Skeletal muscle satellite cell (primary cell): Measurements from ENCODE around the gene PRKCZ.
"Not testable (repeated sequence)": the region's sequence is repeated elsewhere in the genome, so short reads cannot be mapped to it uniquely, and the experiment has no call there.

Source experiments
- H3K27me3 ChIP-seq: 2 replicates; pipeline ENCODE4 v1.7.0; 2013; ENCODE audit warnings: low read length; ENCODE audit not compliant: control insufficient read depth, insufficient read depth
- H3K36me3 ChIP-seq: 2 replicates; pipeline ENCODE4 v1.7.0; 2013; ENCODE audit warnings: mild to moderate bottlenecking, control low read depth, low read length; ENCODE audit not compliant: insufficient read depth
- H3K4me1 ChIP-seq: 2 replicates; pipeline ENCODE4 v1.7.0; 2013; ENCODE audit warnings: low read length; ENCODE audit not compliant: control insufficient read depth, insufficient read depth
- H3K4me2 ChIP-seq: 2 replicates; pipeline ENCODE4 v1.7.0; 2013; ENCODE audit warnings: mild to moderate bottlenecking, low read length
- H3K4me3 ChIP-seq: 2 replicates; pipeline ENCODE4 v1.7.0; 2013; ENCODE audit warnings: low read length
- H3K9ac ChIP-seq: 2 replicates; pipeline ENCODE4 v1.7.0; 2013; ENCODE audit warnings: mild to moderate bottlenecking, low read depth, low read length, moderate library complexity
- H3K9me3 ChIP-seq: replicated peaks from 2 replicates; pipeline ENCODE4 v1.7.0; 2013; ENCODE audit warnings: mild to moderate bottlenecking, control low read depth, low read length

PRKCZ gene

DNA sequence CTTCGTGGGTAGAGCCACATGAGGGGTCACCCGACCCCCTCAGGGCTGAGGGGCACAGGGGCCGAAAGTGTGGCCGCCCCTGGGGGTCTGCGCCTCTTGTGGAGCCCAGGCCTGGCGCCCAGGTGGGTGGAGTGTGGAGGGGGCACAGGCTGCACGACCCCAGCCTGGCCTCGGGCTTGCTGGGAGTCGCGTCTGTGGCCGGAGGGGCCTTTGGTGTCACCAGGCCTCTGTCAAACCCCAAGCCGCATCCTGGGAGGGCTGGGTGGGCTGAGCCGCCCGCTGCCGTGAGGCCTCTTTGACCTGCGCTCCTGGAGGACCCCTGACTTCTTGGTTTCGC, 83.6 kb downstream of the PRKCZ start:
- H3K36me3 ChIP-seq = no peaks in the 10 kb centered on the region
- peaks cover 15% of the 10 kb centered on the region for H3K4me1 ChIP-seq
- peak overlapping the region; percentile 56 for H3K9ac ChIP-seq
- peak overlapping the region; percentile 70 for H3K4me3 ChIP-seq
- H3K27me3 ChIP-seq = peaks cover 37% of the 10 kb centered on the region
- H3K9me3 ChIP-seq = no peaks in the 10 kb centered on the region
- H3K4me2 ChIP-seq = peak overlapping the region; percentile 94

DNA sequence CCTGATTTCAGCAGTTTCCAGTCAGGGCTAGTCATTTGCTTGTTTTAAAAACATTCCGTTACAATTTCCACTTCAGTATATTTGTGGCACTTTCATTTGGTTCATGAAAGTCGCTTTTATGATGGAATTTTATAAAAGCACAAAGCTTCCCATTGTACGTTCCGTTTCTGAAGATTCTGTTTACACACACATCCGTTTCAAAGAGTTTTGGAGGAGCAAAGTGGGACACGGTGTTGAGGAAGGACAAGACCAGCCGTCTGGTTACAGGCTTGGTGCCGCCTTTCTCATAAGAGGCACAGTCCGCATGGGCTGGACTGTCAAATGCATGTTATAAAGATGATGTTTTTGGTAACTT, 84.0 kb downstream of the PRKCZ start:
- no peak overlapping the region for H3K4me3 ChIP-seq
- peaks cover 15% of the 10 kb centered on the region for H3K4me1 ChIP-seq
- no peaks in the 10 kb centered on the region for H3K9me3 ChIP-seq
- H3K9ac ChIP-seq = no peak overlapping the region
- no peak overlapping the region for H3K4me2 ChIP-seq
- H3K27me3 ChIP-seq = peaks cover 37% of the 10 kb centered on the region
- H3K36me3 ChIP-seq = no peaks in the 10 kb centered on the region

DNA sequence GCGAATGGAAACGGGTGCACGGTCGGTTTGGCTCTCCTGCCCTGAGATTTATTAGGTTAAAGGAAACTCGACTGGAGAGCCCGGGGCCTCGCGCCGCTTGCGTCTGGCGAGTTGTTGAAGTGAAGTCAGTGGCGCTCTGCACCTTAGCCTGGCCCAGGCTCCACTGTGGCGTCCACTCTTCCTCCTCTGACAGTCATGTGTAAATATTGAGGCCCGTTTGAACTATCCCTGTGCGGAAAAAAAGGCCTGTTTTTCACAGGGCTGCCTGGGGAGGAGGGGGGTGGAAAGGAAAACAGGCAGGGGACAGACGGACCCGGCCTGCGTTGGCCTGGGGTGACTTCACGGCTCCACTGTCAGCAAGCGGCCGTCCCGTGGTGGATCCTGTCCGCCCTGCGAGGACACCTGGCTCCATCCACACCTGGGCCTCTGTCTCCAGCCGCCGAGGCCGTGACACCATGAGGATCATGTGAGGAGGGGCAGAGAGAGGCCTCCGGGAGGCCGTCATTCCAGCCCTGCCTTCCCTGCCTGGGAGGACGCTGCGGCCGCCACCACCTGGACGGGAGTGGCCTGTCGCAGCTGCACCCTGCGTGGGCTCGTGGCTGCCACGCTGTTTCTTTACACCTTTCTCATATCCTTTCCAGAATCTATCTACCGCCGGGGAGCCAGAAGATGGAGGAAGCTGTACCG, 84.6 kb downstream of the PRKCZ start:
- Histone ChIP-seq H3K4me3 (no peak overlapping the region), H3K4me2 (no peak overlapping the region), H3K9ac (no peak overlapping the region), H3K4me1 (peaks cover 15% of the 10 kb centered on the region), H3K27me3 (peaks cover 36% of the 10 kb centered on the region), H3K36me3 (no peaks in the 10 kb centered on the region), H3K9me3 (no peaks in the 10 kb centered on the region)

DNA sequence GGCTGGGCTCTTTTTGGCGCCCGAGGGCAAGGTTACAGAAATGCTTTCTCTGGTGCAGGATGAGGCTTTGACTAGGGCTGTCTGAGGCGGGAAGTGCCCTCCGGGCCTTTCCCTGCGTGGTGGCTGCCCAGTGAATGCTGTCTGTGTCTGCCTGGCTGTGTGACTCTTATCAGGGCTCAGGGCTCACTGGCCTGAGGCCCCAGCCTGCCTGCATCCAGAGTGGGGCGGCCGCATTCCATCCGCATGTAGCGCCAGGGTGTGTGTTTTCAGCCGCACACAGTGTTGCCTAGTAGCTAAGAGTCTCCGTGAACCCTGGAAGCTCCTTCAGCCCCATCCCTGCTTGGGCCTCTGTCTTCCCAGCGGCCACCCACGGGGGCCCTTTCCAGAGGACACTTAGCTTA, 85.2 kb downstream of the PRKCZ start:
- no peak overlapping the region for H3K4me2 ChIP-seq
- H3K4me3 ChIP-seq = no peak overlapping the region
- H3K9ac ChIP-seq = no peak overlapping the region
- peaks cover 36% of the 10 kb centered on the region for H3K27me3 ChIP-seq
- peaks cover 18% of the 10 kb centered on the region for H3K4me1 ChIP-seq
- H3K36me3 ChIP-seq = no peaks in the 10 kb centered on the region
- no peaks in the 10 kb centered on the region for H3K9me3 ChIP-seq

DNA sequence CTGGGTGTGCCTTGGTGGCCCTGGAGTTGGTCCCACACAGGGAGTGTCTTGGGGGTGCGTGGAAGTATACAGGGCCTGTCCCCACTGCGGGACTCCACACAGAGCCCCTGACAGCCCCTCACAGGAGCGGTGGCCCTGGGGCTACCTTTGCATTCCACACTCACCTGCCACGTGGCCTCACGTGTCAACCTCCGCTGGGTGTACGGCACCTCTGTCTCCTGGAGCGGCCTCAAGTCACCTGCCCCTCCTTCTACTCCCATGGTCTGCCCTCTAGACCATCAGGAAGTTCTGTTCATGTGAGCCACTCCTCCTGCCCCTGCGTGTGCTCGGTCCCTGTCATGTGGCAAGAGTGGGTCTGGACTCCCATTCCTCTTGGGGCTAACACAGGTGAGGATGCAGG, 85.7 kb downstream of the PRKCZ start:
- Histone ChIP-seq H3K9ac (no peak overlapping the region), H3K4me2 (no peak overlapping the region), H3K36me3 (no peaks in the 10 kb centered on the region), H3K9me3 (no peaks in the 10 kb centered on the region), H3K4me1 (peaks cover 18% of the 10 kb centered on the region), H3K4me3 (no peak overlapping the region), H3K27me3 (peaks cover 36% of the 10 kb centered on the region)

DNA sequence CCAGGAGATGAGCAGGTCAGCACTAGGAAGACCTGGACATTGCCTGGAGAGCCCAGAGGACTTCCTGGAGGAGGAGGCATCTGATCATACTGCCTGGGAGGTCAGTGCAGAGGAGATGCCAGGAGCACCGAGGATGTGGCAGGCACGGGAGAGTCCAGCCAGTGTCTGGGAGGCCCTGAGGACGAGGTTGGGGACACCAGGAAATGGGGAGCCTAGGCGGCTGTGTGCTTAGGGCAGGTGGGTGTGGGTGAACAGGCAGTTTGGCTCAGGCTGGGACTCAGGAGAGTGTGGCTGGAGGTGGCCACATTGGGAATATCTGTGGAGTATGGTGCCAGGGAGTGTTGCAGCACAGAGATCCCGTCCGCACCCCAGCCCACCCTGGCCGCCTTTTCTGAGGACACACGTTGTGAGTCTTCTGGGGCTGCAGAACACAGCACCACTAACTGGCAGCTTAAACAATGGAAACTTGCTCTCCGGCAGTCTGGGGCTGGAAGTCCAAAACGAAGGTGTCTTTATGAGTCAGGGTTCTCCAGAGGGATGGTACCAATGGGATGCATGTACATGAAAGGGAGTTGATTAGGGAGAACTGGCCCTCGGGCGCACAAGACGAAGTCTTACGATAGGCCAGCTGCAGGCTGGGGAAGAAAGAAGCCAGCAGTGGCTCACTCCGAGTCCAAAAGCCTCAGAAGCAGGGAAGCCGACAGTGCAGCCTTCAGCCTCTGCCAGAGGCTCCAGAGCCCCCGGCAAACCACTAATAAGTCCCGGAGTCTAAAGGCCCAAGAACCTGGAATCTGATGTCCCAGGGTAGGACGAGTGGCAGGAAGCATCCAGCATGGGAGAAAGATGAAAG, 86.4 kb downstream of the PRKCZ start:
- H3K4me1 ChIP-seq = peaks cover 18% of the 10 kb centered on the region
- no peak overlapping the region for H3K9ac ChIP-seq
- no peak overlapping the region for H3K4me2 ChIP-seq
- H3K36me3 ChIP-seq = no peaks in the 10 kb centered on the region
- peaks cover 36% of the 10 kb centered on the region for H3K27me3 ChIP-seq
- H3K4me3 ChIP-seq = no peak overlapping the region
- no peaks in the 10 kb centered on the region for H3K9me3 ChIP-seq

DNA sequence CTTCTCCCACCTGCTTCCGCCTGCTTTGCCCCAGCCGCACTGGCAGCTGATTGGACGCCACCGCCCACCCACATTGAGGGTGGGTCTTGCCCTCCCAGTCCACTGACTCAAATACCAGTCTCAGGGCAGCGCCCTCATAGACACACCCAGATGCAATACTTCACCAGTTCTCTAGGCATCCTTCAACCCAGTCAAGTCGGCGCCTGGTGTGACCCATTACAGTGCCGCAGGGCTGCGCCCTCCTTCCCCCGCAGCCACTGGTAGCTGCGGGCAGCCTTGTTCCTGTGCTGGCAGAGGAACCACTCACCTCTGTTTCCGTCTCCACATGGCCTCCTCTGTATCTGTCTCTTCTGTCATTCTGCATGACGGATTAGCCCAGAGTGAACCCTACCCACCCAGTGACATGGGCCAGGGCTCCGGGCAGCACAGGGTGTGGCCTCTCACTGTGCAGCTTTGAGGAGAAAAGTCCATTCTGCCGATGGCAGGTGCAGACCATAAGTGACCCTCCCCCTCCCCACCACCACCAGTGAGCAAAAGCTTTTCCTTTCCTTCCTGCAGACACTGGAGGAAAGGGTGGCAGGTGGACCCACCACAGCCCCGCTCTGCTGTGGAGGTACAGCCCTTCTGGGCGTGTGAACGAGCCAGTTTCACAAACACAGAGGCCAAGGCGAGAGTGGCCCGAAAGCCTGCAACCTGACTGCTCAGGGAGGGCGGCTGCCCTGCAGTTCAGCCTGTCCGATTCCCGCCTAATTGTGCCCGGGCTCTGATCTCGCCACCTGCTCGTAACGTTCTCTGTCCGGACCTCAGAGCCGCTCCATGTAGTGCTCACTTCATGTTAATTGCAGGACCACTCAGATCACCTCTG, 87.3 kb downstream of the PRKCZ start:
- Histone ChIP-seq H3K4me1 (peaks cover 12% of the 10 kb centered on the region), H3K27me3 (peaks cover 39% of the 10 kb centered on the region), H3K4me2 (no peak overlapping the region), H3K36me3 (no peaks in the 10 kb centered on the region), H3K9me3 (no peaks in the 10 kb centered on the region), H3K4me3 (no peak overlapping the region), H3K9ac (no peak overlapping the region)

DNA sequence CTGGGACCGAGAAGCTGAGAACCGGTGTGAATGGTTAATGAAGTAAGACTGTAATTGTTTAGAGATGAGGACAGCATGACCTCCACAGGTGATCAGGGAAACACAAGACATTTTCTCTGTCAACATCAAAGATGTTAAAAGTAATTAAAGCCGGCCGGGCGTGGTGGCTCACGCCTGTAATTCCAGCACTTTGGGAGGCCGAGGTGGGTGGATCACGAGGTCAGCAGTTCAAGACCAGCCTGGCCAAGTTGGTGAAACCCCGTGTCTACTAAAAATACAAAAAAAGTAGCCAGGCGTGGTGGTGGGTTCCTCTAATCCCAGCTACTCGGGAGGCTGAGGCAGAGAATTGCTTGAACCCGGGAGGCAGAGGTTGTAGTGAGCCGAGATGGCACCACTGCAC, 88.9 kb downstream of the PRKCZ start:
- H3K36me3 ChIP-seq, H3K4me2 ChIP-seq, H3K4me1 ChIP-seq: not testable (repeated sequence)

DNA sequence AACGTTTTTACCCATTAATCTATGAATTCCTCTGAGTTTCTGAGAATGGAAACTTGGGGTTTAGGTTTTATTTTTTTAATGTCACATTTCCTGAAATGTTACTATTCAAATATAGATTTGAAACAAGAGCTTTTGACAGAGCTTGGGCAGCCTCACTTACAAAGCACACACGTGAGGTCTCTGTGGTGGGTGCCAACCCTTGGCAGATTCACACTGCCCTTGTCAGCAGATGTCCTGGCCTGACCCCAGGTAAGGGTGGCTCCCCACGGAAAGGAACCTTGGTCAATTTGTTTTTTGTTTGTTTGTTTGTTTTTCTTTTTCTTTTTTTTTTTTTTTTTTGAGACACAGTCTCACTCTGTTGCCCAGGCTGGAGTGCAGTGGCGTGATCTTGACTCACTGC, 90.8 kb downstream of the PRKCZ start:
- no peaks in the 10 kb centered on the region for H3K9me3 ChIP-seq
- no peaks in the 10 kb centered on the region for H3K36me3 ChIP-seq
- H3K4me2 ChIP-seq = no peak overlapping the region
- no peak overlapping the region for H3K4me3 ChIP-seq
- peaks cover 3% of the 10 kb centered on the region for H3K4me1 ChIP-seq
- peaks cover 39% of the 10 kb centered on the region for H3K27me3 ChIP-seq
- H3K9ac ChIP-seq = no peak overlapping the region

More for the DNA sequence above, 88.9 kb downstream of the PRKCZ start:
- not testable (repeated sequence) for H3K9me3 ChIP-seq, H3K9ac ChIP-seq, H3K4me3 ChIP-seq
- H3K27me3 ChIP-seq = peaks cover 44% of the 10 kb centered on the region

DNA sequence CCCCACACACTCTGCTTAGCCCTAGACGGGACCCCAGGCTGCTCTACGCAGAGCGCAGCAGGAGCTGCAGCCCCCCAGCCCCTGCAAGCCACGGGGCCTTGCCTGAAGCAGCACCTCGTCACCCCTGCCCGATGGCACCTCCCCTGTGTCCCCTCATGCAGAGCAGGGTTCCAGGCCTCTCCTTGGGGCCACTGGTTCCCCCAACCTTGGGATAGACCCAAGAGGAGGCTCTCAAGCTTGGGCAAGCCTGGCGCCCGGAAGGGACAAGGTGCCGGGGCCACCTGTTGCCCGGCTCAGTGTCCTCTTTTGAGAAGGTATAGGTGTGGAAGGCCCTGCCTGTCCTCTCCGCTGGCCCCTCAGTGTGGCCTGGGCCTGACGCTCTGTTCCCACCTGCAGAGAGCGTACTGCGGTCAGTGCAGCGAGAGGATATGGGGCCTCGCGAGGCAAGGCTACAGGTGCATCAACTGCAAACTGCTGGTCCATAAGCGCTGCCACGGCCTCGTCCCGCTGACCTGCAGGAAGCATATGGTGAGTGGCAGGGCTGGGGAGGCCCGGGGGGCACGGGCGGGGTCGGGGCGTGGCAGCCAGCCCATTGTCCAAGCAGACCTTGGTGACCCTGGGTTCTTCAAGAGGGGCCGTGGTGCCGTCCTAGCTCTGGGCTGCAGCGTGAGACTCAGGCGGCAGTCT, 93.7 kb downstream of the PRKCZ start:
- Histone ChIP-seq H3K4me3 (no peak overlapping the region), H3K9ac (no peak overlapping the region), H3K9me3 (no peaks in the 10 kb centered on the region), H3K36me3 (no peaks in the 10 kb centered on the region), H3K4me2 (no peak overlapping the region), H3K27me3 (peaks cover 19% of the 10 kb centered on the region), H3K4me1 (peaks cover 3% of the 10 kb centered on the region)

DNA sequence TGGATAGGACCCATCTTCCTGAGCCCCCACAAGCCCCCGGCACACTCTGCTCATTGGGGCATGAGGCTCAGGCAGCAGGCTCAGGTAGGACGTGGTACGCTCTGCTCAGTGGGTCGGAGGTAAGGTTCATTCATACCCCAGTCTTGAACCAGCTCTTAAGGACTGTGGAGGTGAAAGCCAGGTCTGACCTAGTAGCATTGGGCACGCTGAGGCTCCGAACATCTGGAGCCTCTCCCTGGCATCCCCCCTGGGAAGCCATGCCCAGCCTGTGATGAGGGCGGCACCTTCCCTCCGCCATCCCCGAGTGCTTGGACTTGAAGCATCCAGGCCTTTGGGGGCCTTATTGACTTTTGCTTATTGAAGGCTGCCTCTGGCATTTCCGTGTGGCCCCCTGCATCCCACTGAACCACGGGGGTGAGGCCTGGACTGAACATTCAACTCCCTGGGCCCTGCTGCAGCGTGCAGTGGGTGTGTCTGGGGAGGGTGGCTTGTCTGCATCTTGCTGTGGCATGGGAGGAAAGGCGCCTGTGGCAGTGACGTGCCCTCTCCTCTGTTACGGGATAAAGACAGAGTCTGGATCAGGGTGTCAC, 94.4 kb downstream of the PRKCZ start:
- H3K4me3 ChIP-seq = no peak overlapping the region
- H3K27me3 ChIP-seq = peaks cover 21% of the 10 kb centered on the region
- H3K9me3 ChIP-seq = no peaks in the 10 kb centered on the region
- no peaks in the 10 kb centered on the region for H3K36me3 ChIP-seq
- H3K4me2 ChIP-seq = no peak overlapping the region
- no peak overlapping the region for H3K9ac ChIP-seq
- H3K4me1 ChIP-seq = peaks cover 3% of the 10 kb centered on the region
